ENCODE data around the gene RFX4. TPM values are rescaled to one million over a fixed set of nuclear protein-coding genes. Genes with fewer than 3 reads are reported as not detected.
"Not testable (repeated sequence)": the region's sequence is repeated elsewhere in the genome, so short reads cannot be mapped to it uniquely, and the experiment has no call there.

The RFX4 gene
- total RNA-seq, 1 experiment from 2014 or later, result not detected

GRCh38 chr12:106690569-106691305, 107.9 kb downstream of the RFX4 start:
- CTCF ChIA-PET, result interaction anchor here (0.6 kb wide), 1 partner anchor 58 kb away, joined by 3 read pairs; no protein-coding TSS in a partner anchor
- H3K27ac Mint-ChIP-seq (ENCODE audit: unreplicated experiment), result no peak overlapping the region
- H3K9me3 Mint-ChIP-seq (ENCODE audit: low read depth, unreplicated experiment), result no peaks in the 10 kb centered on the region
- TF ChIP-seq CTCF (IDR thresholded peaks at IDR 0.05; ENCODE audit: unreplicated experiment), result no peak
- no peak overlapping the region for H3K4me3 Mint-ChIP-seq (ENCODE audit: low read depth, unreplicated experiment)
- no peaks in the 10 kb centered on the region for H3K4me1 Mint-ChIP-seq (ENCODE audit: low read depth, unreplicated experiment)
- intact Hi-C loops (cut with micrococcal nuclease; ENCODE audit: unreplicated experiment), result no loop called here
- BruUV-seq (replicated peaks), result no TSS peak
- DNase-seq, result no peak
- no peaks in the 10 kb centered on the region for H3K36me3 Mint-ChIP-seq (ENCODE audit: insufficient read depth, unreplicated experiment)
- no peaks in the 10 kb centered on the region for H3K27me3 Mint-ChIP-seq (ENCODE audit: unreplicated experiment)

GRCh38 chr12:106692033-106692432, 109.2 kb downstream of the RFX4 start:
- H3K4me1 Mint-ChIP-seq (ENCODE audit: low read depth, unreplicated experiment); BruUV-seq (replicated peaks); intact Hi-C loops (cut with micrococcal nuclease; ENCODE audit: unreplicated experiment); H3K4me3 Mint-ChIP-seq (ENCODE audit: low read depth, unreplicated experiment); CTCF ChIA-PET; H3K36me3 Mint-ChIP-seq (ENCODE audit: insufficient read depth, unreplicated experiment); DNase-seq; H3K27ac Mint-ChIP-seq (ENCODE audit: unreplicated experiment); H3K27me3 Mint-ChIP-seq (ENCODE audit: unreplicated experiment); H3K9me3 Mint-ChIP-seq (ENCODE audit: low read depth, unreplicated experiment): not testable (repeated sequence)

- Mint-ChIP-seq H3K36me3 (ENCODE audit: insufficient read depth, unreplicated experiment) (no peaks in the 10 kb centered on the region), H3K4me3 (ENCODE audit: low read depth, unreplicated experiment) (no peak overlapping the region), H3K9me3 (ENCODE audit: low read depth, unreplicated experiment) (no peaks in the 10 kb centered on the region), H3K27me3 (ENCODE audit: unreplicated experiment) (no peaks in the 10 kb centered on the region), H3K4me1 (ENCODE audit: low read depth, unreplicated experiment) (no peaks in the 10 kb centered on the region), H3K27ac (ENCODE audit: unreplicated experiment) (no peak overlapping the region)
- BruUV-seq (replicated peaks), result no TSS peak
- no peak for TF ChIP-seq CTCF (IDR thresholded peaks at IDR 0.05; ENCODE audit: unreplicated experiment)
- intact Hi-C loops (cut with micrococcal nuclease; ENCODE audit: unreplicated experiment), result no loop called here
- CTCF ChIA-PET, result no interaction called here
- DNase-seq, result no peak
Measured at GRCh38 chr12:106692896-106693820, 110.4 kb downstream of the RFX4 start.

- no peak overlapping the region for H3K4me3 Mint-ChIP-seq (ENCODE audit: low read depth, unreplicated experiment)
- CTCF ChIA-PET, result no interaction called here
- H3K27me3 Mint-ChIP-seq (ENCODE audit: unreplicated experiment), result no peaks in the 10 kb centered on the region
- TF ChIP-seq CTCF (IDR thresholded peaks at IDR 0.05; ENCODE audit: unreplicated experiment), result no peak
- H3K27ac Mint-ChIP-seq (ENCODE audit: unreplicated experiment), result no peak overlapping the region
- intact Hi-C loops (cut with micrococcal nuclease; ENCODE audit: unreplicated experiment), result no loop called here
- no peaks in the 10 kb centered on the region for H3K4me1 Mint-ChIP-seq (ENCODE audit: low read depth, unreplicated experiment)
- no TSS peak for BruUV-seq (replicated peaks)
- no peaks in the 10 kb centered on the region for H3K36me3 Mint-ChIP-seq (ENCODE audit: insufficient read depth, unreplicated experiment)
- no peak for DNase-seq
- peaks cover 4% of the 10 kb centered on the region for H3K9me3 Mint-ChIP-seq (ENCODE audit: low read depth, unreplicated experiment)
Measured at GRCh38 chr12:106696071-106696470, 113.3 kb downstream of the RFX4 start.

Measured in Calu3 (cell line).